HS-27A (cell line): ENCODE results near the gene NOTUM.

ENCODE experiments used
- DNase-seq: peaks from one replicate; pipeline ENCODE4 v3.0.0-alpha.2; 2012; ENCODE audit warnings: low read depth, missing footprints

Gene NOTUM

GRCh38 chr17:81961087-81961511, at the start of gene NOTUM:
NOTUM (minus strand) TSS chr17:81961187; CDS start chr17:81960909, 278 bp downstream.
- DNase-seq, result no peak

GRCh38 chr17:82009413-82009812, 48.4 kb upstream of the NOTUM start:
- DNase-seq, result no peak

GRCh38 chr17:82008941-82009405, 48.0 kb upstream of the NOTUM start:
- no peak for DNase-seq

- DNase-seq, result no peak
Observed at GRCh38 chr17:82008258-82008940, 47.4 kb upstream of the NOTUM start.

- no peak for DNase-seq
Observed at GRCh38 chr17:82007495-82008257, 46.7 kb upstream of the NOTUM start.

- DNase-seq, result no peak
Observed at GRCh38 chr17:82007228-82007494, 46.2 kb upstream of the NOTUM start.

GRCh38 chr17:82006468-82007227, 45.7 kb upstream of the NOTUM start:
- no peak for DNase-seq

- DNase-seq, result no peak
Observed at GRCh38 chr17:82005701-82006348, 44.8 kb upstream of the NOTUM start.

- DNase-seq, result no peak
Observed at GRCh38 chr17:82004517-82005455, 43.8 kb upstream of the NOTUM start.

- DNase-seq, result peak; percentile 79
Observed at GRCh38 chr17:82003411-82004381, 42.7 kb upstream of the NOTUM start.

- no peak for DNase-seq
Observed at GRCh38 chr17:82001571-82002056, 40.6 kb upstream of the NOTUM start.

GRCh38 chr17:82000803-82001570, 40.0 kb upstream of the NOTUM start:
- no peak for DNase-seq

- DNase-seq, result no peak
Observed at GRCh38 chr17:81999976-82000802, 39.2 kb upstream of the NOTUM start.

GRCh38 chr17:81999587-81999975, 38.6 kb upstream of the NOTUM start:
- no peak for DNase-seq

- no peak for DNase-seq
Observed at GRCh38 chr17:81998691-81999438, 37.9 kb upstream of the NOTUM start.

GRCh38 chr17:81998212-81998611, 37.2 kb upstream of the NOTUM start:
- no peak for DNase-seq

- no peak for DNase-seq
Observed at GRCh38 chr17:81996757-81997441, 35.9 kb upstream of the NOTUM start.
